Natural killer cell treated with Interleukin-12 subunit alpha and Interleukin-12 subunit beta and Interleukin-15 and Interleukin-18, amount 100 ng/mL, for 72 hours (primary cell): ENCODE results near the gene OR2A1. TPM values are rescaled to one million over a fixed set of nuclear protein-coding genes. Genes with fewer than 3 reads are reported as not detected.
"Not testable (repeated sequence)": the region's sequence is repeated elsewhere in the genome, so short reads cannot be mapped to it uniquely, and the experiment has no call there.

Source experiments
- ATAC-seq, 2 donors: fragments of 150-1000 bp; cut with Tn5 transposase in 1 of 2; sonication (Bioruptor Pico), chemical (Tn5 transposase) in 1 of 2; 2 replicates each; pipeline ENCODE4 v1.10.0; 2021
- DNase-seq: peaks from one replicate; pipeline ENCODE4 v3.0.0; 2022; ENCODE audit warnings: low spot score
- H3K27ac Mint-ChIP-seq, 2 donors: 1 replicate in 1 of 2; 2 replicates in 1 of 2; pipeline ENCODE4 v1.8.0; 2022; ENCODE audit warnings: mixed read lengths in 2 of 2, mild to moderate bottlenecking in 1 of 2, moderate library complexity in 1 of 2
- H3K27me3 Mint-ChIP-seq, 2 donors: 1 replicate in 1 of 2; 2 replicates in 1 of 2; pipeline ENCODE4 v1.8.0; 2022; ENCODE audit warnings: mixed read lengths in 2 of 2
- H3K36me3 Mint-ChIP-seq: one replicate; pipeline ENCODE4 v1.8.0; 2022; ENCODE audit warnings: mixed read lengths
- H3K4me1 Mint-ChIP-seq, 2 donors: 1 replicate in 1 of 2; 2 replicates in 1 of 2; pipeline ENCODE4 v1.8.0; 2022; ENCODE audit warnings: low read depth in 2 of 2, mixed read lengths in 2 of 2, mild to moderate bottlenecking in 1 of 2
- H3K4me3 Mint-ChIP-seq: one replicate; pipeline ENCODE4 v1.8.0; 2022; ENCODE audit warnings: mixed read lengths
- H3K9me3 Mint-ChIP-seq: 2 replicates; pipeline ENCODE4 v1.8.0; 2022; ENCODE audit warnings: mixed read lengths
- total RNA-seq, 2 donors: library from RNA; stranded (reverse); gene quantifications; one replicate each; pipeline ENCODE4 v1.2.3, GENCODE V29; 2022

Gene OR2A1
- total RNA-seq, 2 donors from 2014 or later = not detected

- DNase-seq, H3K36me3 Mint-ChIP-seq: not testable (repeated sequence)
These were observed 8.6 kb upstream of the OR2A1 start for GRCh38 chr7:144303607-144304006.

GRCh38 chr7:144305156-144305555, 7.1 kb upstream of the OR2A1 start:
- DNase-seq, H3K4me3 Mint-ChIP-seq, ATAC-seq, H3K9me3 Mint-ChIP-seq, H3K36me3 Mint-ChIP-seq, H3K4me1 Mint-ChIP-seq, H3K27me3 Mint-ChIP-seq, H3K27ac Mint-ChIP-seq: not testable (repeated sequence)

More at GRCh38 chr7:144303607-144304006, 8.6 kb upstream of the OR2A1 start:
- H3K27me3 Mint-ChIP-seq, H3K27ac Mint-ChIP-seq, H3K9me3 Mint-ChIP-seq, ATAC-seq, H3K4me3 Mint-ChIP-seq, H3K4me1 Mint-ChIP-seq: not testable (repeated sequence)

- H3K27me3 Mint-ChIP-seq, H3K4me3 Mint-ChIP-seq, H3K4me1 Mint-ChIP-seq, H3K27ac Mint-ChIP-seq, H3K36me3 Mint-ChIP-seq, DNase-seq, H3K9me3 Mint-ChIP-seq: not testable (repeated sequence)
- ATAC-seq = peak in 1 of 2 donors; percentile 56
These were observed 2.5 kb upstream of the OR2A1 start for GRCh38 chr7:144309702-144310101.

- H3K27ac Mint-ChIP-seq, H3K4me1 Mint-ChIP-seq, ATAC-seq, H3K27me3 Mint-ChIP-seq, DNase-seq, H3K9me3 Mint-ChIP-seq, H3K4me3 Mint-ChIP-seq, H3K36me3 Mint-ChIP-seq: not testable (repeated sequence)
These were observed 1.0 kb upstream of the OR2A1 start for GRCh38 chr7:144311218-144311617.

- not testable (repeated sequence) for H3K4me1 Mint-ChIP-seq, H3K9me3 Mint-ChIP-seq, H3K4me3 Mint-ChIP-seq
These were observed 5.3 kb downstream of the OR2A1 start for GRCh38 chr7:144317537-144317936.

GRCh38 chr7:144319547-144319946, 7.3 kb downstream of the OR2A1 start:
- H3K9me3 Mint-ChIP-seq, DNase-seq, H3K4me1 Mint-ChIP-seq, H3K36me3 Mint-ChIP-seq, H3K4me3 Mint-ChIP-seq, ATAC-seq, H3K27me3 Mint-ChIP-seq, H3K27ac Mint-ChIP-seq: not testable (repeated sequence)

More at GRCh38 chr7:144317537-144317936, 5.3 kb downstream of the OR2A1 start:
- not testable (repeated sequence) for H3K27ac Mint-ChIP-seq, ATAC-seq, H3K36me3 Mint-ChIP-seq, H3K27me3 Mint-ChIP-seq, DNase-seq

- not testable (repeated sequence) for H3K4me1 Mint-ChIP-seq, H3K27ac Mint-ChIP-seq, H3K9me3 Mint-ChIP-seq, DNase-seq, H3K36me3 Mint-ChIP-seq, H3K4me3 Mint-ChIP-seq, H3K27me3 Mint-ChIP-seq, ATAC-seq
These were observed 9.5 kb downstream of the OR2A1 start for GRCh38 chr7:144321677-144322206.

- ATAC-seq, DNase-seq, H3K27ac Mint-ChIP-seq: not testable (repeated sequence)
These were observed 11.1 kb downstream of the OR2A1 start for GRCh38 chr7:144323359-144323758.

GRCh38 chr7:144325868-144326267, 13.6 kb downstream of the OR2A1 start:
- H3K27ac Mint-ChIP-seq, H3K9me3 Mint-ChIP-seq, H3K4me1 Mint-ChIP-seq, DNase-seq, H3K27me3 Mint-ChIP-seq, H3K4me3 Mint-ChIP-seq, H3K36me3 Mint-ChIP-seq, ATAC-seq: not testable (repeated sequence)

More at GRCh38 chr7:144323359-144323758, 11.1 kb downstream of the OR2A1 start:
- not testable (repeated sequence) for H3K4me3 Mint-ChIP-seq, H3K9me3 Mint-ChIP-seq, H3K4me1 Mint-ChIP-seq, H3K27me3 Mint-ChIP-seq, H3K36me3 Mint-ChIP-seq

- ATAC-seq, H3K9me3 Mint-ChIP-seq, H3K4me3 Mint-ChIP-seq, DNase-seq, H3K36me3 Mint-ChIP-seq, H3K27ac Mint-ChIP-seq, H3K27me3 Mint-ChIP-seq, H3K4me1 Mint-ChIP-seq: not testable (repeated sequence)
These were observed 17.8 kb downstream of the OR2A1 start for GRCh38 chr7:144330044-144330443.

- H3K36me3 Mint-ChIP-seq, H3K4me1 Mint-ChIP-seq, DNase-seq, H3K4me3 Mint-ChIP-seq, H3K27ac Mint-ChIP-seq, H3K27me3 Mint-ChIP-seq, H3K9me3 Mint-ChIP-seq: not testable (repeated sequence)
- ATAC-seq = peak in 1 of 2 donors; percentile 16
These were observed 19.2 kb downstream of the OR2A1 start for GRCh38 chr7:144331221-144331995.

- ATAC-seq, H3K27me3 Mint-ChIP-seq, H3K4me1 Mint-ChIP-seq, H3K4me3 Mint-ChIP-seq, H3K36me3 Mint-ChIP-seq, H3K27ac Mint-ChIP-seq, H3K9me3 Mint-ChIP-seq, DNase-seq: not testable (repeated sequence)
These were observed 19.7 kb downstream of the OR2A1 start for GRCh38 chr7:144331996-144332288.

- not testable (repeated sequence) for DNase-seq, H3K27me3 Mint-ChIP-seq, H3K9me3 Mint-ChIP-seq, H3K27ac Mint-ChIP-seq, ATAC-seq, H3K36me3 Mint-ChIP-seq, H3K4me1 Mint-ChIP-seq, H3K4me3 Mint-ChIP-seq
These were observed 36.4 kb downstream of the OR2A1 start for GRCh38 chr7:144348625-144349024.

- H3K27ac Mint-ChIP-seq, H3K36me3 Mint-ChIP-seq, H3K9me3 Mint-ChIP-seq, H3K4me1 Mint-ChIP-seq, H3K4me3 Mint-ChIP-seq, H3K27me3 Mint-ChIP-seq, ATAC-seq, DNase-seq: not testable (repeated sequence)
These were observed 39.4 kb downstream of the OR2A1 start for GRCh38 chr7:144351667-144352066.
